Cardiac muscle cell (in vitro differentiated cells and primary cell): Measurements from ENCODE around the gene RYK. TPM values are rescaled to one million over a fixed set of nuclear protein-coding genes. Genes with fewer than 3 reads are reported as not detected.

ENCODE experiments used
- DNase-seq, 2 donors: peaks; one replicate each; pipeline versions ENCODE4 v3.0.0 to v3.0.0-alpha.2; 2010 to 2017; ENCODE audit warnings: low read depth in 1 of 2, low spot score in 1 of 2
- H3K27ac ChIP-seq: fragments of 200-600 bp; sonication (generic); 2 replicates; pipeline ENCODE4 v1.5.1; 2016
- H3K27me3 ChIP-seq: fragments of 200-600 bp; sonication (generic); 2 replicates; pipeline ENCODE4 v1.6.0; 2016; ENCODE audit warnings: control low read depth
- H3K36me3 ChIP-seq: fragments of 200-600 bp; sonication (generic); 2 replicates; pipeline ENCODE4 v1.5.1; 2016; ENCODE audit warnings: control low read depth
- H3K4me1 ChIP-seq: fragments of 200-600 bp; sonication (generic); 2 replicates; pipeline ENCODE4 v1.8.1; 2017; ENCODE audit warnings: low read depth, mild to moderate bottlenecking, mixed run types
- H3K4me3 ChIP-seq: fragments of 200-600 bp; sonication (generic); 2 replicates; pipeline ENCODE4 v1.5.1; 2016; ENCODE audit warnings: mild to moderate bottlenecking
- H3K9me3 ChIP-seq: fragments of 200-600 bp; sonication (generic); 2 replicates; pipeline ENCODE4 v1.5.1; 2017; ENCODE audit warnings: low read depth, mild to moderate bottlenecking, control low read depth
- CTCF ChIP-seq: IDR thresholded peaks from 2 replicates; pipeline ENCODE4 v1.5.1; 2012; ENCODE audit warnings: low read depth, mild to moderate bottlenecking, low read length
- polyA plus RNA-seq: library from polyadenylated mRNA; unstranded; fragments of >200 nt; fragmentation: Nextera tagmentation; extraction: Ambion mirVana; gene quantifications from 2 replicates; pipeline ENCODE4 v1.2.1, GENCODE V29; 2016
- total RNA-seq: library from RNA; depleted of rRNA; stranded (reverse); fragments of >200 nt; gene quantifications from 2 replicates; pipeline ENCODE4 v1.2.3, GENCODE V29; 2016

RYK gene
- 65.9 and 73.3 TPM in 2 replicates for total RNA-seq
- 61.8 and 75.5 TPM in 2 replicates for polyA plus RNA-seq

- H3K27me3 ChIP-seq: no peaks in the 10 kb centered on the region
- peak within 1 kb of the TSS; percentile 75 for H3K4me3 ChIP-seq
- TF ChIP-seq CTCF: no peak
- peaks cover 33% of the 10 kb centered on the region for H3K4me1 ChIP-seq
- H3K36me3 ChIP-seq: no peaks in the 10 kb centered on the region
- no peaks in the 10 kb centered on the region for H3K9me3 ChIP-seq
- peak; percentile 82 to 88 for DNase-seq
- H3K27ac ChIP-seq: peak within 1 kb of the TSS; percentile 97
Observed at GRCh38 chr3:134250717-134251220, at the start of gene RYK. RYK (minus strand) TSS chr3:134250859; CDS start chr3:134250654, 205 bp downstream.

GRCh38 chr3:134299888-134300206 lies 49.2 kb upstream of the RYK start:
- DNase-seq: no peak
- H3K4me1 ChIP-seq: peaks cover 8% of the 10 kb centered on the region
- H3K27me3 ChIP-seq: no peaks in the 10 kb centered on the region
- H3K9me3 ChIP-seq: no peaks in the 10 kb centered on the region
- TF ChIP-seq CTCF: no peak
- no peaks in the 10 kb centered on the region for H3K36me3 ChIP-seq
- H3K4me3 ChIP-seq: no peak overlapping the region
- H3K27ac ChIP-seq: peak overlapping the region; percentile 22

- Histone ChIP-seq H3K4me1 (peaks cover 8% of the 10 kb centered on the region), H3K27ac (peak overlapping the region; percentile 22)
- peak; percentile 58 to 60 for DNase-seq
Observed at GRCh38 chr3:134299185-134299887, 48.7 kb upstream of the RYK start.

GRCh38 chr3:134298249-134298648 lies 47.6 kb upstream of the RYK start:
- H3K4me1 ChIP-seq: peaks cover 8% of the 10 kb centered on the region
- H3K27ac ChIP-seq: no peak overlapping the region
- DNase-seq: no peak
- H3K4me3 ChIP-seq: no peak overlapping the region
- no peaks in the 10 kb centered on the region for H3K27me3 ChIP-seq
- H3K9me3 ChIP-seq: no peaks in the 10 kb centered on the region
- no peaks in the 10 kb centered on the region for H3K36me3 ChIP-seq
- no peak for TF ChIP-seq CTCF

More at GRCh38 chr3:134299185-134299887, 48.7 kb upstream of the RYK start:
- H3K27me3 ChIP-seq: no peaks in the 10 kb centered on the region
- H3K9me3 ChIP-seq: no peaks in the 10 kb centered on the region
- no peaks in the 10 kb centered on the region for H3K36me3 ChIP-seq
- H3K4me3 ChIP-seq: no peak overlapping the region
- peak; percentile 45 for TF ChIP-seq CTCF

GRCh38 chr3:134296616-134297015 lies 46.0 kb upstream of the RYK start:
- no peaks in the 10 kb centered on the region for H3K27me3 ChIP-seq
- H3K36me3 ChIP-seq: no peaks in the 10 kb centered on the region
- no peaks in the 10 kb centered on the region for H3K9me3 ChIP-seq
- H3K4me3 ChIP-seq: no peak overlapping the region
- H3K4me1 ChIP-seq: peaks cover 11% of the 10 kb centered on the region
- DNase-seq: no peak
- H3K27ac ChIP-seq: no peak overlapping the region
- no peak for TF ChIP-seq CTCF
